Lower lobe of right lung (tissue), 2 donors: ENCODE results near the gene FOXP1. TPM values are rescaled to one million over a fixed set of nuclear protein-coding genes. Genes with fewer than 3 reads are reported as not detected.

ENCODE experiments used
- ATAC-seq, 2 donors: fragments of 200-7000 bp; cut with Tn5 transposase; one replicate each; pipeline ENCODE4 v1.9.1; 2020 to 2022; ENCODE audit warnings: mild to moderate bottlenecking in 2 of 2, moderate library complexity in 2 of 2
- DNase-seq: peaks from one replicate; pipeline ENCODE4 v3.0.0-alpha.2; 2020
- H3K27ac ChIP-seq: fragments of 200-600 bp; one replicate; pipeline ENCODE4 v1.8.0; 2022
- H3K27me3 ChIP-seq: fragments of 200-600 bp; one replicate; pipeline ENCODE4 v1.8.0; 2022; ENCODE audit warnings: low read depth
- H3K36me3 ChIP-seq: fragments of 200-600 bp; one replicate; pipeline ENCODE4 v1.8.0; 2022; ENCODE audit warnings: mild to moderate bottlenecking
- H3K4me1 ChIP-seq: fragments of 200-600 bp; one replicate; pipeline ENCODE4 v1.8.0; 2022
- H3K4me3 ChIP-seq: fragments of 200-600 bp; one replicate; pipeline ENCODE4 v1.8.0; 2022; ENCODE audit warnings: mild to moderate bottlenecking
- H3K9me3 ChIP-seq: fragments of 200-600 bp; one replicate; pipeline ENCODE4 v1.8.0; 2022
- intact Hi-C: fragments of 100-400 bp; cut with DNase I; formaldehyde crosslinking; loops from one replicate; pipeline ENCODE4 v1.11.0; 2022
- total RNA-seq: library from RNA; stranded (reverse); fragmentation: NEBNext Ultra II Directional; extraction: Animal tissue kit (Norgen Biotek cat#: 25700); gene quantifications from one replicate; pipeline ENCODE4 v1.2.1, GENCODE V29; 2021
- TF ChIP-seq, protein P1 (sequence below): fragments of 200-600 bp; IDR thresholded peaks from one replicate; pipeline ENCODE4 v1.8.0; 2022; ENCODE audit warnings: antibody characterized with exemption, mild to moderate bottlenecking
- donor health status: DM: no; HTN: yes; CAD: no; lungs with severe emphysema.

The FOXP1 gene
- total RNA-seq, 1 donor from 2014 or later = 138 TPM

- peaks cover 53% of the 10 kb centered on the region for H3K4me1 ChIP-seq
- H3K27ac ChIP-seq = peak overlapping the region; percentile 13
Measured at GRCh38 chr3:71392251-71392650, 191.3 kb downstream of the FOXP1 start.

DNA sequence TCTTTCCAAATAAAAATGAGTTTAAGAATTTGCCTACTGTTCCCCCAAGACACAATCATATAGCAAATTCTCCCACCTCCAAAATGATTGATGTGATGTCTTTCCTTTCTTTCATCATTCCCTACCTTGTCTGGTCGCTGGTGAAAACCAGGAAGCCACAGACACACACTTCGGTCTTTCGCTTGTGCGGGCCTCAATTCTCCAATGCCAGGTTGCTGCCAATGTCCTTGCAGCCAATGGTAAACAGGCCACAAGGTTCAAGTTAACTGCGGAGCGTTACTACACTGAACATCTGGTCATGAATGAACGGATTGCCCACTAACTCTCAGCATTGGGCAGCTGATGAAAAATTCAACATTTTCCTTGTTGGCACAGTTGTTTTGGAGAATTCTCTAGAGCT is 192.2 kb downstream of the FOXP1 start:
- H3K9me3 ChIP-seq = no peaks in the 10 kb centered on the region
- intact Hi-C loops = no loop called here
- no peak for ATAC-seq
- no peak for DNase-seq
- TF ChIP-seq, protein P1, sequence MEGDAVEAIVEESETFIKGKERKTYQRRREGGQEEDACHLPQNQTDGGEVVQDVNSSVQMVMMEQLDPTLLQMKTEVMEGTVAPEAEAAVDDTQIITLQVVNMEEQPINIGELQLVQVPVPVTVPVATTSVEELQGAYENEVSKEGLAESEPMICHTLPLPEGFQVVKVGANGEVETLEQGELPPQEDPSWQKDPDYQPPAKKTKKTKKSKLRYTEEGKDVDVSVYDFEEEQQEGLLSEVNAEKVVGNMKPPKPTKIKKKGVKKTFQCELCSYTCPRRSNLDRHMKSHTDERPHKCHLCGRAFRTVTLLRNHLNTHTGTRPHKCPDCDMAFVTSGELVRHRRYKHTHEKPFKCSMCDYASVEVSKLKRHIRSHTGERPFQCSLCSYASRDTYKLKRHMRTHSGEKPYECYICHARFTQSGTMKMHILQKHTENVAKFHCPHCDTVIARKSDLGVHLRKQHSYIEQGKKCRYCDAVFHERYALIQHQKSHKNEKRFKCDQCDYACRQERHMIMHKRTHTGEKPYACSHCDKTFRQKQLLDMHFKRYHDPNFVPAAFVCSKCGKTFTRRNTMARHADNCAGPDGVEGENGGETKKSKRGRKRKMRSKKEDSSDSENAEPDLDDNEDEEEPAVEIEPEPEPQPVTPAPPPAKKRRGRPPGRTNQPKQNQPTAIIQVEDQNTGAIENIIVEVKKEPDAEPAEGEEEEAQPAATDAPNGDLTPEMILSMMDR = no peak
- H3K36me3 ChIP-seq = no peaks in the 10 kb centered on the region
- no peaks in the 10 kb centered on the region for H3K27me3 ChIP-seq
- no peak overlapping the region for H3K4me3 ChIP-seq
- H3K4me1 ChIP-seq = peaks cover 47% of the 10 kb centered on the region
- H3K27ac ChIP-seq = peak overlapping the region; percentile 13

More at GRCh38 chr3:71392251-71392650, 191.3 kb downstream of the FOXP1 start:
- Histone ChIP-seq H3K27me3 (no peaks in the 10 kb centered on the region), H3K36me3 (no peaks in the 10 kb centered on the region), H3K9me3 (no peaks in the 10 kb centered on the region), H3K4me3 (no peak overlapping the region)
- peak in 1 of 2 donors; percentile 25 for ATAC-seq
- intact Hi-C loops = no loop called here
- no peak for DNase-seq
- TF ChIP-seq, protein P1 = no peak

- H3K4me1 ChIP-seq = peaks cover 40% of the 10 kb centered on the region
- peak; percentile 66 for DNase-seq
Measured at GRCh38 chr3:71389911-71390573, 193.5 kb downstream of the FOXP1 start.

GRCh38 chr3:71389191-71389590 is 194.3 kb downstream of the FOXP1 start:
- no peaks in the 10 kb centered on the region for H3K36me3 ChIP-seq
- no peak overlapping the region for H3K4me3 ChIP-seq
- H3K27me3 ChIP-seq = no peaks in the 10 kb centered on the region
- ATAC-seq (no peak), DNase-seq (no peak)
- intact Hi-C loops = no loop called here
- no peak overlapping the region for H3K27ac ChIP-seq
- peaks cover 43% of the 10 kb centered on the region for H3K4me1 ChIP-seq
- H3K9me3 ChIP-seq = no peaks in the 10 kb centered on the region
- TF ChIP-seq, protein P1 = no peak

More at GRCh38 chr3:71389911-71390573, 193.5 kb downstream of the FOXP1 start:
- peak overlapping the region; percentile 15 for H3K4me3 ChIP-seq
- peak; percentile 78 to 90 for ATAC-seq
- intact Hi-C loops = no loop called here
- TF ChIP-seq, protein P1 = no peak
- H3K27me3 ChIP-seq = no peaks in the 10 kb centered on the region
- no peaks in the 10 kb centered on the region for H3K36me3 ChIP-seq
- H3K9me3 ChIP-seq = no peaks in the 10 kb centered on the region
- peak overlapping the region; percentile 61 for H3K27ac ChIP-seq

GRCh38 chr3:71388535-71389120 is 194.9 kb downstream of the FOXP1 start:
- no peaks in the 10 kb centered on the region for H3K36me3 ChIP-seq
- H3K9me3 ChIP-seq = no peaks in the 10 kb centered on the region

More at GRCh38 chr3:71388535-71389120, 194.9 kb downstream of the FOXP1 start:
- no peak overlapping the region for H3K4me3 ChIP-seq
- H3K27me3 ChIP-seq = no peaks in the 10 kb centered on the region
- ATAC-seq = no peak
- TF ChIP-seq, protein P1 = no peak
- no peak for DNase-seq
- peaks cover 43% of the 10 kb centered on the region for H3K4me1 ChIP-seq
- intact Hi-C loops = no loop called here
- no peak overlapping the region for H3K27ac ChIP-seq
